Panc1 (cell line): Measurements from ENCODE around the gene PRSS22.

Experiments
- POLR2AphosphoS5 ChIP-seq: IDR thresholded peaks from 2 replicates; pipeline ENCODE4 v1.6.1; 2012; ENCODE audit warnings: mild to moderate bottlenecking, low read depth, low read length, moderate library complexity
- SIN3A ChIP-seq: IDR thresholded peaks from 2 replicates; pipeline ENCODE4 v1.6.1; 2012; ENCODE audit warnings: low read depth, mild to moderate bottlenecking, low read length, moderate library complexity, borderline replicate concordance; ENCODE audit not compliant: insufficient read depth
- TCF7L2 ChIP-seq: IDR thresholded peaks from 2 replicates; pipeline ENCODE4 v1.6.1; 2011; ENCODE audit warnings: mild to moderate bottlenecking, low read depth, low read length, inconsistent platforms
- TF ChIP-seq, protein P1 (sequence below): fragments of 450-650 bp; IDR thresholded peaks from 2 replicates; pipeline ENCODE4 v1.5.1; 2017; ENCODE audit warnings: mild to moderate bottlenecking
- TF ChIP-seq, protein P2 (sequence below), 2 experiments: IDR thresholded peaks; 2 replicates each; pipeline ENCODE4 v1.6.1; 2011 to 2012; ENCODE audit warnings: low read depth in 2 of 2, control low read depth in 1 of 2, low read length in 1 of 2, mild to moderate bottlenecking in 1 of 2, moderate library complexity in 1 of 2; ENCODE audit not compliant: insufficient read depth in 1 of 2

DNA sequence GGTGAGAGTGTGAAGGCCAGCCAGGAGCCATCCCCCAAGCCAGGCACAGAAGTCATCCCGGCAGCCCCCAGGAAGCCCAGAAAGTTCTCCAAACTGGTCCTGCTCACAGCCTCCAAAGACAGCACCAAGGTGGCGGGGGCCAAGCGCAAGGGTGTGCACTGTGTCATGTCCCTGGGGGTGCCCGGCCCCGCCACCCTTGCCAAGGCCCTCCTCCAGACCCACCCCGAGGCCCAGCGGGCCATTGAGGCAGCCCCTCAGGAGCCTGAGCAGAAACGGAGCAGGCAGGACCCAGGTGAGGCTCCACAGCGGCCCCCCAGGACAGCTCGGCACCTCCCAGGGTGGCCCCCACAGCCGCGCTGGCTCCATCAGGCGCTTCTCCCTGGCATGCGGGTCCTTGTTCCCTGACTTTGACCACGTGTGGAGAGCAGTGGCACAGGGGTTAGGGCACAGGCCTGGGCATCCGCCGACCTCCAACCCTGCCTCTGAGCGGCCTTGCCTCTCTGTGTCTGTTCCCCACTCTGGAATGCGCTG is 38.6 kb upstream of the PRSS22 start:
- TF ChIP-seq POLR2AphosphoS5 (no peak), TCF7L2 (no peak), SIN3A (no peak)
- TF ChIP-seq, protein P1, sequence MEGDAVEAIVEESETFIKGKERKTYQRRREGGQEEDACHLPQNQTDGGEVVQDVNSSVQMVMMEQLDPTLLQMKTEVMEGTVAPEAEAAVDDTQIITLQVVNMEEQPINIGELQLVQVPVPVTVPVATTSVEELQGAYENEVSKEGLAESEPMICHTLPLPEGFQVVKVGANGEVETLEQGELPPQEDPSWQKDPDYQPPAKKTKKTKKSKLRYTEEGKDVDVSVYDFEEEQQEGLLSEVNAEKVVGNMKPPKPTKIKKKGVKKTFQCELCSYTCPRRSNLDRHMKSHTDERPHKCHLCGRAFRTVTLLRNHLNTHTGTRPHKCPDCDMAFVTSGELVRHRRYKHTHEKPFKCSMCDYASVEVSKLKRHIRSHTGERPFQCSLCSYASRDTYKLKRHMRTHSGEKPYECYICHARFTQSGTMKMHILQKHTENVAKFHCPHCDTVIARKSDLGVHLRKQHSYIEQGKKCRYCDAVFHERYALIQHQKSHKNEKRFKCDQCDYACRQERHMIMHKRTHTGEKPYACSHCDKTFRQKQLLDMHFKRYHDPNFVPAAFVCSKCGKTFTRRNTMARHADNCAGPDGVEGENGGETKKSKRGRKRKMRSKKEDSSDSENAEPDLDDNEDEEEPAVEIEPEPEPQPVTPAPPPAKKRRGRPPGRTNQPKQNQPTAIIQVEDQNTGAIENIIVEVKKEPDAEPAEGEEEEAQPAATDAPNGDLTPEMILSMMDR = no peak
- TF ChIP-seq, protein P2, sequence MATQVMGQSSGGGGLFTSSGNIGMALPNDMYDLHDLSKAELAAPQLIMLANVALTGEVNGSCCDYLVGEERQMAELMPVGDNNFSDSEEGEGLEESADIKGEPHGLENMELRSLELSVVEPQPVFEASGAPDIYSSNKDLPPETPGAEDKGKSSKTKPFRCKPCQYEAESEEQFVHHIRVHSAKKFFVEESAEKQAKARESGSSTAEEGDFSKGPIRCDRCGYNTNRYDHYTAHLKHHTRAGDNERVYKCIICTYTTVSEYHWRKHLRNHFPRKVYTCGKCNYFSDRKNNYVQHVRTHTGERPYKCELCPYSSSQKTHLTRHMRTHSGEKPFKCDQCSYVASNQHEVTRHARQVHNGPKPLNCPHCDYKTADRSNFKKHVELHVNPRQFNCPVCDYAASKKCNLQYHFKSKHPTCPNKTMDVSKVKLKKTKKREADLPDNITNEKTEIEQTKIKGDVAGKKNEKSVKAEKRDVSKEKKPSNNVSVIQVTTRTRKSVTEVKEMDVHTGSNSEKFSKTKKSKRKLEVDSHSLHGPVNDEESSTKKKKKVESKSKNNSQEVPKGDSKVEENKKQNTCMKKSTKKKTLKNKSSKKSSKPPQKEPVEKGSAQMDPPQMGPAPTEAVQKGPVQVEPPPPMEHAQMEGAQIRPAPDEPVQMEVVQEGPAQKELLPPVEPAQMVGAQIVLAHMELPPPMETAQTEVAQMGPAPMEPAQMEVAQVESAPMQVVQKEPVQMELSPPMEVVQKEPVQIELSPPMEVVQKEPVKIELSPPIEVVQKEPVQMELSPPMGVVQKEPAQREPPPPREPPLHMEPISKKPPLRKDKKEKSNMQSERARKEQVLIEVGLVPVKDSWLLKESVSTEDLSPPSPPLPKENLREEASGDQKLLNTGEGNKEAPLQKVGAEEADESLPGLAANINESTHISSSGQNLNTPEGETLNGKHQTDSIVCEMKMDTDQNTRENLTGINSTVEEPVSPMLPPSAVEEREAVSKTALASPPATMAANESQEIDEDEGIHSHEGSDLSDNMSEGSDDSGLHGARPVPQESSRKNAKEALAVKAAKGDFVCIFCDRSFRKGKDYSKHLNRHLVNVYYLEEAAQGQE (IDR thresholded peaks at IDR 0.05; ENCODE audit: insufficient read depth in 1 of 2, low read depth in 2 of 2, low read length in 1 of 2) = no peak
